Natural killer cell (primary cell): Measurements from ENCODE around the gene WDFY4. TPM values are rescaled to one million over a fixed set of nuclear protein-coding genes. Genes with fewer than 3 reads are reported as not detected.

ENCODE experiments used
- ATAC-seq, 3 donors: fragments of 150-1000 bp in 2 of 3; fragments of 200-7000 bp in 1 of 3; cut with Tn5 transposase; 1 replicate in 1 of 3; 2 replicates in 2 of 3; pipeline ENCODE4 v1.10.0; 2021; ENCODE audit warnings: mild to moderate bottlenecking in 2 of 3, moderate library complexity in 2 of 3
- DNase-seq, 2 donors: peaks; one replicate each; pipeline versions ENCODE4 v3.0.0 to v3.0.0-alpha.2; 2013 to 2021; ENCODE audit warnings: mixed read lengths in 1 of 2
- H3K27ac ChIP-seq: one replicate; pipeline ENCODE4 v1.5.1; 2013; ENCODE audit warnings: mild to moderate bottlenecking, low read length
- H3K27me3 ChIP-seq: one replicate; pipeline ENCODE4 v1.6.1; 2013; ENCODE audit warnings: low read length; ENCODE audit not compliant: control insufficient read depth, insufficient read depth
- H3K36me3 ChIP-seq: one replicate; pipeline ENCODE4 v1.6.1; 2013; ENCODE audit warnings: low read length; ENCODE audit not compliant: control insufficient read depth, insufficient read depth
- H3K4me1 ChIP-seq: one replicate; pipeline ENCODE4 v1.6.1; 2013; ENCODE audit warnings: low read length; ENCODE audit not compliant: control insufficient read depth, insufficient read depth
- H3K4me3 ChIP-seq: one replicate; pipeline ENCODE4 v1.5.1; 2013; ENCODE audit warnings: low read length
- H3K9me3 ChIP-seq: one replicate; pipeline ENCODE4 v1.6.1; 2013; ENCODE audit warnings: low read length; ENCODE audit not compliant: control insufficient read depth, insufficient read depth
- H3K27ac Mint-ChIP-seq, 2 donors: one replicate each; pipeline ENCODE4 v1.8.0; 2022; ENCODE audit warnings: mild to moderate bottlenecking in 2 of 2, mixed read lengths in 2 of 2, moderate library complexity in 1 of 2
- H3K27me3 Mint-ChIP-seq, 2 donors: one replicate each; pipeline ENCODE4 v1.8.0; 2022; ENCODE audit warnings: low read depth in 2 of 2, mixed read lengths in 2 of 2
- H3K36me3 Mint-ChIP-seq: one replicate; pipeline ENCODE4 v1.8.0; 2022; ENCODE audit warnings: mixed read lengths
- H3K4me1 Mint-ChIP-seq, 2 donors: one replicate each; pipeline ENCODE4 v1.8.0; 2022; ENCODE audit warnings: mixed read lengths in 2 of 2
- H3K4me3 Mint-ChIP-seq: one replicate; pipeline ENCODE4 v1.8.0; 2022; ENCODE audit warnings: mild to moderate bottlenecking, moderate library complexity, mixed read lengths
- H3K9me3 Mint-ChIP-seq, 2 donors: one replicate each; pipeline ENCODE4 v1.8.0; 2022; ENCODE audit warnings: mixed read lengths in 2 of 2
- CTCF ChIP-seq: fragments of 200-600 bp; IDR thresholded peaks from one replicate; pipeline ENCODE4 v1.8.0; 2022; ENCODE audit warnings: antibody characterized with exemption
- WGBS: methylation state at CpG from one replicate; pipeline ENCODE4 v1.1.7; 2013; ENCODE audit warnings: missing lambda C conversion rate; ENCODE audit not compliant: insufficient coverage; 5-methylcytosine and 5-hydroxymethylcytosine counted together
- intact Hi-C: fragments of 100-400 bp; cut with micrococcal nuclease; formaldehyde crosslinking; loops from one replicate; pipeline ENCODE4 v1.14.2; 2022
- total RNA-seq, 4 donors: library from RNA; stranded (reverse); fragments of 120-200 nt in 1 of 4; gene quantifications; one replicate each; pipeline versions ENCODE4 v1.2.3 to v1.2.4, GENCODE V29; 2013 to 2022

Gene WDFY4
- total RNA-seq, 3 donors from 2014 or later (not counting 1 experiment from before 2014, with no cell fraction given), result 1.7 to 8.4 (median 3.5) TPM

GRCh38 chr10:48750019-48750418, 65.3 kb downstream of the WDFY4 start:
- Mint-ChIP-seq H3K27me3 (peaks cover 0 to 2% of the 10 kb centered on the region in 2 donors), H3K4me3 (no peak overlapping the region), H3K27ac (no peak overlapping the region), H3K36me3 (no peaks in the 10 kb centered on the region), H3K9me3 (peaks cover 0 to 4% of the 10 kb centered on the region in 2 donors), H3K4me1 (no peaks in the 10 kb centered on the region)
- Histone ChIP-seq H3K4me3 (no peak overlapping the region), H3K9me3 (no peaks in the 10 kb centered on the region), H3K27ac (no peak overlapping the region), H3K4me1 (no peaks in the 10 kb centered on the region), H3K27me3 (no peaks in the 10 kb centered on the region), H3K36me3 (no peaks in the 10 kb centered on the region)
- intact Hi-C loops, result no loop called here
- ATAC-seq (no peak), DNase-seq (no peak)
- WGBS, result 74% methylated on average over 1 of the region's 1 CpG
- no peak for TF ChIP-seq CTCF

GRCh38 chr10:48750991-48751390, 66.3 kb downstream of the WDFY4 start:
- H3K27me3 ChIP-seq, result no peaks in the 10 kb centered on the region
- TF ChIP-seq CTCF, result no peak
- DNase-seq (no peak), ATAC-seq (no peak)
- intact Hi-C loops, result no loop called here
- H3K36me3 ChIP-seq, result no peaks in the 10 kb centered on the region
- H3K27ac ChIP-seq, result no peak overlapping the region
- Mint-ChIP-seq H3K27ac (no peak overlapping the region), H3K4me1 (no peaks in the 10 kb centered on the region), H3K27me3 (peaks cover 0 to 2% of the 10 kb centered on the region in 2 donors), H3K9me3 (peaks cover 0 to 4% of the 10 kb centered on the region in 2 donors), H3K4me3 (no peak overlapping the region), H3K36me3 (no peaks in the 10 kb centered on the region)
- whole genome bisulfite sequencing, result 91% methylated on average over 5 of the region's 5 CpGs
- no peak overlapping the region for H3K4me3 ChIP-seq
- no peaks in the 10 kb centered on the region for H3K9me3 ChIP-seq
- H3K4me1 ChIP-seq, result no peaks in the 10 kb centered on the region

- no peak overlapping the region for H3K4me3 ChIP-seq
- ATAC-seq (no peak), DNase-seq (no peak)
- no peaks in the 10 kb centered on the region for H3K36me3 ChIP-seq
- TF ChIP-seq CTCF, result no peak
- no peak overlapping the region for H3K27ac Mint-ChIP-seq
- peaks cover 0 to 2% of the 10 kb centered on the region in 2 donors for H3K27me3 Mint-ChIP-seq
- no peak overlapping the region for H3K4me3 Mint-ChIP-seq
- no peaks in the 10 kb centered on the region for H3K4me1 Mint-ChIP-seq
- intact Hi-C loops, result no loop called here
- no peaks in the 10 kb centered on the region for H3K4me1 ChIP-seq
- H3K27ac ChIP-seq, result no peak overlapping the region
- no peaks in the 10 kb centered on the region for H3K9me3 ChIP-seq
- H3K36me3 Mint-ChIP-seq, result no peaks in the 10 kb centered on the region
- H3K27me3 ChIP-seq, result no peaks in the 10 kb centered on the region
- peaks cover 0 to 4% of the 10 kb centered on the region in 2 donors for H3K9me3 Mint-ChIP-seq
- 87% methylated on average over 5 of the region's 5 CpGs for WGBS
Observed at GRCh38 chr10:48751730-48752129, 67.1 kb downstream of the WDFY4 start.

- WGBS, result 81% methylated on average over 2 of the region's 3 CpGs
- Histone ChIP-seq H3K4me1 (no peaks in the 10 kb centered on the region), H3K4me3 (no peak overlapping the region), H3K27ac (no peak overlapping the region), H3K27me3 (no peaks in the 10 kb centered on the region), H3K9me3 (no peaks in the 10 kb centered on the region), H3K36me3 (no peaks in the 10 kb centered on the region)
- ATAC-seq (no peak), DNase-seq (no peak)
- Mint-ChIP-seq H3K4me1 (no peaks in the 10 kb centered on the region), H3K36me3 (no peaks in the 10 kb centered on the region), H3K4me3 (no peak overlapping the region), H3K27ac (no peak overlapping the region), H3K27me3 (peaks cover 12 to 27% of the 10 kb centered on the region in 2 donors), H3K9me3 (peaks cover 0 to 3% of the 10 kb centered on the region in 2 donors)
- intact Hi-C loops, result no loop called here
- TF ChIP-seq CTCF, result no peak
Observed at GRCh38 chr10:48758411-48758810, 73.7 kb downstream of the WDFY4 start.
